IPS-18c (cell line): ENCODE results near the gene ADARB2.
"Not testable (repeated sequence)": the region's sequence is repeated elsewhere in the genome, so short reads cannot be mapped to it uniquely, and the experiment has no call there.

ENCODE experiments used
- H3K4me3 ChIP-seq: 2 replicates; pipeline ENCODE4 v1.7.0; 2013; ENCODE audit warnings: low read depth, mild to moderate bottlenecking, low read length, moderate library complexity; ENCODE audit not compliant: insufficient read depth
- H3K9me3 ChIP-seq: one replicate; pipeline ENCODE4 v1.6.1; 2013; ENCODE audit warnings: mild to moderate bottlenecking, low read length, moderate library complexity; ENCODE audit not compliant: control insufficient read depth, insufficient read depth

Gene ADARB2

GRCh38 chr10:1545524-1545923 is 191.8 kb downstream of the ADARB2 start:
- H3K4me3 ChIP-seq = no peak overlapping the region

GRCh38 chr10:1544929-1545328 is 192.4 kb downstream of the ADARB2 start:
- peaks cover 5% of the 10 kb centered on the region for H3K9me3 ChIP-seq

More at GRCh38 chr10:1545524-1545923, 191.8 kb downstream of the ADARB2 start:
- peaks cover 5% of the 10 kb centered on the region for H3K9me3 ChIP-seq

GRCh38 chr10:1544209-1544673 is 193.1 kb downstream of the ADARB2 start:
- no peak overlapping the region for H3K4me3 ChIP-seq
- H3K9me3 ChIP-seq = peaks cover 5% of the 10 kb centered on the region

More at GRCh38 chr10:1544929-1545328, 192.4 kb downstream of the ADARB2 start:
- H3K4me3 ChIP-seq = no peak overlapping the region

- H3K9me3 ChIP-seq = peaks cover 5% of the 10 kb centered on the region
- no peak overlapping the region for H3K4me3 ChIP-seq
Measured at GRCh38 chr10:1543596-1543995, 193.7 kb downstream of the ADARB2 start.

GRCh38 chr10:1542941-1543340 is 194.4 kb downstream of the ADARB2 start:
- Histone ChIP-seq H3K9me3 (peaks cover under 1% of the 10 kb centered on the region), H3K4me3 (no peak overlapping the region)

GRCh38 chr10:1540144-1540543 is 197.2 kb downstream of the ADARB2 start:
- Histone ChIP-seq H3K9me3 (no peaks in the 10 kb centered on the region), H3K4me3 (no peak overlapping the region)

GRCh38 chr10:1539216-1539615 is 198.1 kb downstream of the ADARB2 start:
- H3K4me3 ChIP-seq = no peak overlapping the region
- H3K9me3 ChIP-seq = no peaks in the 10 kb centered on the region

GRCh38 chr10:1538531-1539061 is 198.7 kb downstream of the ADARB2 start:
- no peak overlapping the region for H3K4me3 ChIP-seq
- H3K9me3 ChIP-seq = no peaks in the 10 kb centered on the region

GRCh38 chr10:1538121-1538520 is 199.2 kb downstream of the ADARB2 start:
- no peaks in the 10 kb centered on the region for H3K9me3 ChIP-seq
- H3K4me3 ChIP-seq = no peak overlapping the region

- H3K4me3 ChIP-seq, H3K9me3 ChIP-seq: not testable (repeated sequence)
Measured at GRCh38 chr10:1537449-1537848, 199.9 kb downstream of the ADARB2 start.

GRCh38 chr10:1536341-1536740 is 201.0 kb downstream of the ADARB2 start:
- Histone ChIP-seq H3K4me3 (no peak overlapping the region), H3K9me3 (no peaks in the 10 kb centered on the region)

- H3K9me3 ChIP-seq = no peaks in the 10 kb centered on the region
Measured at GRCh38 chr10:1535301-1535965, 201.9 kb downstream of the ADARB2 start.

GRCh38 chr10:1534820-1535219 is 202.5 kb downstream of the ADARB2 start:
- H3K4me3 ChIP-seq = no peak overlapping the region
- no peaks in the 10 kb centered on the region for H3K9me3 ChIP-seq

More at GRCh38 chr10:1535301-1535965, 201.9 kb downstream of the ADARB2 start:
- H3K4me3 ChIP-seq = no peak overlapping the region

- H3K9me3 ChIP-seq = no peaks in the 10 kb centered on the region
Measured at GRCh38 chr10:1532636-1533035, 204.7 kb downstream of the ADARB2 start.

GRCh38 chr10:1531883-1532597 is 205.3 kb downstream of the ADARB2 start:
- no peaks in the 10 kb centered on the region for H3K9me3 ChIP-seq
- no peak overlapping the region for H3K4me3 ChIP-seq

More at GRCh38 chr10:1532636-1533035, 204.7 kb downstream of the ADARB2 start:
- no peak overlapping the region for H3K4me3 ChIP-seq

GRCh38 chr10:1530871-1531517 is 206.3 kb downstream of the ADARB2 start:
- Histone ChIP-seq H3K4me3 (no peak overlapping the region), H3K9me3 (peaks cover 2% of the 10 kb centered on the region)

GRCh38 chr10:1529806-1530413 is 207.4 kb downstream of the ADARB2 start:
- no peak overlapping the region for H3K4me3 ChIP-seq
- H3K9me3 ChIP-seq = peaks cover 2% of the 10 kb centered on the region
